NCI-H526 (cell line): ENCODE data around the gene ANKRD36C.
"Not testable (repeated sequence)": the region's sequence is repeated elsewhere in the genome, so short reads cannot be mapped to it uniquely, and the experiment has no call there.

ENCODE experiments used
- DNase-seq, 2 experiments: peaks; one replicate each; lab custom pipeline; 2025; lab: John Stamatoyannopoulos, UW

ANKRD36C gene

GRCh38 chr2:95799147-95799889, 192.3 kb downstream of the ANKRD36C start:
- DNase-seq: not testable (repeated sequence)

GRCh38 chr2:95796249-95797099, 195.2 kb downstream of the ANKRD36C start:
- DNase-seq: not testable (repeated sequence)

- DNase-seq: not testable (repeated sequence)
Measured at GRCh38 chr2:95793970-95794369, 197.7 kb downstream of the ANKRD36C start.

DNA sequence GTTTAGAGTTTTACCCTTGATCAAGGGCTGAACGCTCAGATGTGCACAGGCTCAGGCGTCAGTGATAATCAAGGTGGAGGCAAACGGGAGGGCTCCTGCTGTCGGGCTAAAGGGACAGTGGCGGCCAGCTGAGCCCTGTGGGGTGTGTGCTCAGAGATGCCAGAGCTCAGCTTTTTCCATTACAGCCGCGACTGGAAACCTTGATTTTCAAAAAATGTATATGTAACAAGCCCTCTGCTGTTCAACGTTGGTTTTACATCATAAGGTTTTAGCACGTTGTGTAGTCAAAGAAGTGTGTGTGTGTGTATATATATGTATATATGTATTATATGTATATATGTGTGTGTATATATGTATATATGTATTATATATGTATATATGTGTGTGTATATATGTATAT, 201.4 kb downstream of the ANKRD36C start:
- not testable (repeated sequence) for DNase-seq

DNA sequence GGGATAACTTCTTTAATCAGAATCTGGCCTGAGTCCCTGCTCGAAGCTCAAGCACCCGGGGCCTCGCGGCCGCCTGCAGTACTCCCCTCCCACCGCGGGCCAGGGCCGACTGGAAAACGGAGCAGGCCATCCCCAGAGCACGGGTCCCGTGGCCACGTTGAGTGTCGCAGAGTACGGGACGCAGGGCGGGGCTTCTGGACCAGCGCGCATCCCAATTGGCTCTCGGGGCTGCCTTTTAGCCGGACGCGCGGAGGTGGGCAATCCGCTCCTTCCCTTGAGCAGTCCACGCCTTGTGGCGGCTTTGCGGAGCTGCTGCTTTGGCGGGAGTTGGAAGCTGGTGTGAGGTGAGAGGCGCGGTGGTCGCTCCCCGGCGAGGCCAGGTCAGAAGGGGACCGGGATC, 202.2 kb downstream of the ANKRD36C start:
- DNase-seq: not testable (repeated sequence)

GRCh38 chr2:95788642-95789041, 203.0 kb downstream of the ANKRD36C start:
- not testable (repeated sequence) for DNase-seq
